Adrenal gland (tissue), 12 donors: ENCODE data around the gene PDLIM7. TPM values are rescaled to one million over a fixed set of nuclear protein-coding genes. Genes with fewer than 3 reads are reported as not detected.

Experiments
- DNase-seq, 7 donors: peaks; one replicate each; pipeline ENCODE4 v3.0.0-alpha.2; 2019 to 2020
- H3K27ac ChIP-seq, 5 donors: fragments of 200-600 bp; sonication (generic) in 4 of 5; 1 replicate in 3 of 5; 2 replicates in 2 of 5; pipeline versions ENCODE4 v1.5.1 to v1.8.0; 2016 to 2020; ENCODE audit warnings: mild to moderate bottlenecking in 1 of 5
- H3K27me3 ChIP-seq: fragments of 200-600 bp; 2 replicates; pipeline ENCODE4 v1.8.0; 2021
- H3K36me3 ChIP-seq, 2 donors: fragments of 200-600 bp; replicated peaks in 1 of 2; 1 replicate in 1 of 2; 2 replicates in 1 of 2; pipeline versions ENCODE4 v1.5.1 to v1.8.0; 2018 to 2022
- H3K4me1 ChIP-seq, 2 donors: fragments of 200-600 bp; replicated peaks in 1 of 2; 1 replicate in 1 of 2; 2 replicates in 1 of 2; pipeline versions ENCODE4 v1.5.1 to v1.8.0; 2018 to 2021
- H3K4me3 ChIP-seq, 4 donors: fragments of 200-600 bp; sonication (generic) in 3 of 4; one replicate each; pipeline ENCODE4 v1.5.1; 2016 to 2018
- H3K9me3 ChIP-seq, 3 donors: fragments of 200-600 bp; sonication (generic) in 1 of 3; replicated peaks in 1 of 3; 1 replicate in 2 of 3; 2 replicates in 1 of 3; pipeline versions ENCODE4 v1.5.1 to v1.8.0; 2016 to 2021
- CTCF ChIP-seq, 6 experiments: fragments of 450-650 bp in 4 of 6; fragments of 200-600 bp in 2 of 6; sonication (generic) in 1 of 6; IDR thresholded peaks; 1 replicate in 5 of 6; 2 replicates in 1 of 6; pipeline versions ENCODE4 v1.5.1 to v1.8.0; 2016 to 2021; ENCODE audit warnings: antibody characterized with exemption in 6 of 6, mild to moderate bottlenecking in 2 of 6, moderate library complexity in 1 of 6
- POLR2A ChIP-seq, 2 donors: fragments of 450-650 bp; IDR thresholded peaks; one replicate each; pipeline ENCODE4 v1.6.1; 2017; ENCODE audit warnings: antibody characterized with exemption in 2 of 2, mild to moderate bottlenecking in 2 of 2, moderate library complexity in 1 of 2
- WGBS, 4 donors: extraction: QIAGEN DNeasy Blood & Tissue Kit in 2 of 4; methylation state at CpG; one replicate each; pipeline versions ENCODE4 v1.1.5 to v1.1.7; 2013 to 2017; 5-methylcytosine and 5-hydroxymethylcytosine counted together
- intact Hi-C, 2 donors: fragments of 100-400 bp; cut with DNase I; formaldehyde crosslinking; loops; one replicate each; pipeline versions ENCODE4 v1.14.1 to v1.15.0; 2022 to 2023
- polyA plus RNA-seq, 3 donors: library from polyadenylated mRNA; stranded (reverse); fragments of 200-250 nt in 2 of 3; fragments of 350-450 nt in 1 of 3; fragmentation: Illumina TruSeq in 1 of 3; extraction: RNeasy Lipid Tissue Mini Kit (QIAGEN cat#74804) in 1 of 3; gene quantifications; one replicate each; pipeline ENCODE4 v1.2.3, GENCODE V29; 2013 to 2014
- total RNA-seq, 9 donors: library from RNA; depleted of rRNA in 4 of 9; stranded (reverse); fragments of >200 nt in 4 of 9; fragments of 120-200 nt in 1 of 9; fragmentation: NEBNext Ultra II Directional in 1 of 9; extraction: Animal tissue kit (Norgen Biotek cat#: 25700) in 1 of 9; gene quantifications; one replicate each; pipeline versions ENCODE4 v1.1.0 to v1.2.4, GENCODE V29; 2013 to 2023
- donor health status: healthy with polysubstance abuse.
- donor health status: Bipolar disorder and iron deficiency.
- donor health status: DM: yes; HTN: yes; CAD: no.
- donor health status: DM: no; HTN: no; CAD: no.
- donor health status: DM: no; HTN: no; CAD: no.
- donor health status: DM: yes; HTN: yes; CAD: no.

The PDLIM7 gene
- total and polyA plus RNA-seq, 12 donors = 6.5 to 246 (median 38.9) TPM

DNA sequence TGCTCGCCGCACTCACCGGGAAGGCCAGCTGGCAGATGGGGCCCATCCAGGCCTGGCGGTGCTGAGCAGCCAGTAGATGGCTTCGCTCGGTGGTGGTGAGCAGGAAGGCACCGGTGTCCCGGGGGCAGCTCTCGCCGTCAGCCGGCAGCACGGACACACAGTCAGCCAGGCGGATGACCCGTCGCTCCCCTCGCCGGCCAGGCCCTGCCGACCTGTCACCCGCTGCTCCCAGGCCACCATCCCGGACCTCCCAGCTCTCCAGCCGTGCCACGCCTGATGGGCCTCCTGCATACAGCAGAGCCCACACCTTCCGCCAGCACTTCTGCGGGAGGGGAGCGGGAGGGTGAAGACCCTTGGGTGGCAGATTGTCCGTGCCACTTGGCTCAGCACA lies 10.8 kb upstream of the PDLIM7 start:
- intact Hi-C loops = no loop called here
- no peak for DNase-seq
- Histone ChIP-seq H3K4me1 (no peaks in the 10 kb centered on the region), H3K36me3 (peaks cover 0 to 28% of the 10 kb centered on the region in 2 donors), H3K27me3 (no peaks in the 10 kb centered on the region), H3K27ac (peak overlapping the region in 1 of 5 donors; percentile 92), H3K4me3 (peak overlapping the region in 1 of 4 donors; percentile 47), H3K9me3 (no peaks in the 10 kb centered on the region)
- WGBS, 4 donors = 75 to 90% (median 82%) methylated on average over 14 to 26 of the region's 26 CpGs
- no peak for TF ChIP-seq POLR2A (IDR thresholded peaks at IDR 0.05)
- TF ChIP-seq CTCF (IDR thresholded peaks at IDR 0.05) = no peak

DNA sequence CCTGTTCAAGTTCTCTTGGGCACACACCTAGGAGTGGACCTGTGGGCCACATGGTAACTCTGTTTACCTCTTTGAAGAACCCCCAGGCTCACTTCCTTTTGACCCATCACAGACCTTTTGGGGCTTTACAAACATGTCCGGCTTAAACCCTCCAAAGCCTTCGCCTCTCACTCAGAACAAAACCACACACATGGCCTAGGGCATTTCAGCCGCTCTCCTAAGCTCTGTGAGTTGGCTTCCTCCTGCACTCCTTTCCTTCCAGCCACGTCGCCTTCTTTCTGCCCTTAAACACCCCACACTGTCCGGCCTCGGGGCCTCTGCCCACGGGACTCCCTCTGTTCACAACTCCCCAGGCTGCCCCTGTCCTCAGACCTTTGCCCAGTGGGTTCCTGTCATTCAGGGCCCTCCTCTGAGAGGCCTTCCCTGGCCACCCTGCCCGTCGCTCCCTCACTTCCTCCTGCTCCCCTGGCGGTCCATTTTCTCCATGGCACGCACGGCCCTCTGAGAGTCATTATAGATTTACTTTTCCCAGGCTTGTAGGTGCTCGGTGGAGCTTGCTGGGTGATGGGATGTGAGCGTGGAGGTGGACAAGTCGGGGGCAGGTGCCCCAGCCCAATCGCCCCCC lies 10.3 kb upstream of the PDLIM7 start:
- peak overlapping the region in 1 of 4 donors; percentile 47 for H3K4me3 ChIP-seq

DNA sequence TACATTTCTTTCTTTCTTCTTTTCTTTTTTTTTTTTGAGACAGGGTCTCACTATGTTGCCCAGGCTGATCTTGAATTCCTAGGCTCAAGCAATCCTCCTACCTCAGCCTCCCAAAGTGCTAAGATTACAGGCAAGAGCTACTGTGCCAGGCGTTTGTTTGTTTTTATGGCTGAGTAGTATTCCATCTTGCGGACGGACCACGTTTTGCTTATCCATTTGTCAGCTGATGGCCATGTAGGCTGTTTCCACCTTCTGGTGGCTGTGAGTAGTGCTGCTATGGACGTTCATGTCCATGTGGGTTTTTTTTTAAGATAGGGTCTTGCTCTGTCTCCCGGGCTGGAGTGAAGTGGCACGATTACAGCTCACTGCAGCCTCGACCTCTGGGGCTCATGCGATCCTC lies 9.8 kb upstream of the PDLIM7 start:
- WGBS, 4 donors = 76 to 85% (median 79%) methylated on average over 9 of the region's 9 CpGs

More for the DNA sequence above, 10.3 kb upstream of the PDLIM7 start:
- Histone ChIP-seq H3K4me1 (no peaks in the 10 kb centered on the region), H3K27ac (no peak overlapping the region), H3K27me3 (no peaks in the 10 kb centered on the region), H3K9me3 (no peaks in the 10 kb centered on the region), H3K36me3 (peaks cover 0 to 22% of the 10 kb centered on the region in 2 donors)
- TF ChIP-seq POLR2A (IDR thresholded peaks at IDR 0.05) (no peak), CTCF (IDR thresholded peaks at IDR 0.05) (no peak)
- intact Hi-C loops = no loop called here
- 72 to 82% (median 75%) methylated on average over 16 to 17 of the region's 17 CpGs for WGBS, 4 donors
- DNase-seq = no peak

DNA sequence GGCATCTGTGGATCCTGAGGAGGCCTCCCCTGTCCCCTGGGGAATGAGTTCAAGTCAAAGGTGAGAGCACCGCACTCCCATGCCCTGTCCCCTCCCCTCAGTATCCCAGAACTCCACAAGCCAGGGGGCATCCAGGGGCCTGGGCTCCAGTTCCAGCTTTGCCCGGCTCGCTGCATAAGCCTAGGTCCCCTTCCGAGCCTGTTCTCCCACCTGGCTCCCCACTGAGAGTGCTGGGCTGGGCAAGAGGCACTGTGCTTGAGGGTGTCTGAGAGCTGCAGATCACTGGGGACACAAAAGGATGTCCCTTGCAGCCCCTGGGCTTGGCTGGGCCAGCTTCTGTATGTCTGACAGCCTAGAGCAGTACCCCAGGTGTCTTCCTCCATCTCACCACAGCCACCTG lies 7.7 kb upstream of the PDLIM7 start:
- Histone ChIP-seq H3K9me3 (no peaks in the 10 kb centered on the region), H3K36me3 (no peaks in the 10 kb centered on the region), H3K27ac (no peak overlapping the region), H3K4me1 (peaks cover 0 to 5% of the 10 kb centered on the region in 2 donors), H3K4me3 (no peak overlapping the region), H3K27me3 (no peaks in the 10 kb centered on the region)
- 84 to 95% (median 91%) methylated on average over 3 to 4 of the region's 4 CpGs for WGBS, 4 donors
- intact Hi-C loops = no loop called here
- no peak for TF ChIP-seq CTCF (IDR thresholded peaks at IDR 0.05)
- no peak for TF ChIP-seq POLR2A (IDR thresholded peaks at IDR 0.05)
- no peak for DNase-seq

More for the DNA sequence above, 9.8 kb upstream of the PDLIM7 start:
- Histone ChIP-seq H3K4me1 (no peaks in the 10 kb centered on the region), H3K4me3 (no peak overlapping the region), H3K36me3 (peaks cover 0 to 17% of the 10 kb centered on the region in 2 donors), H3K9me3 (no peaks in the 10 kb centered on the region), H3K27me3 (no peaks in the 10 kb centered on the region), H3K27ac (no peak overlapping the region)
- TF ChIP-seq CTCF (IDR thresholded peaks at IDR 0.05) (peak in 1 of 6 experiments; percentile 8), POLR2A (IDR thresholded peaks at IDR 0.05) (no peak)
- no peak for DNase-seq
- intact Hi-C loops = no loop called here
